Measurements from ENCODE around the gene SESN2. TPM values are rescaled to one million over a fixed set of nuclear protein-coding genes. Genes with fewer than 3 reads are reported as not detected.

Gene SESN2
- total and polyA plus RNA-seq, 4 donors, result 5.5 to 13.0 (median 10.7) TPM

- Histone ChIP-seq H3K27ac (ENCODE audit: low read depth in 1 of 2, low read length in 2 of 2) (peak overlapping the region in 1 of 2 donors; percentile 79), H3K4me1 (ENCODE audit: control insufficient read depth in 4 of 4, insufficient read depth in 4 of 4, low read length in 3 of 4) (peaks cover 3 to 27% (median 12%) of the 10 kb centered on the region in 4 donors), H3K9ac (ENCODE audit: low read depth in 1 of 2, low read length in 2 of 2) (no peak overlapping the region), H3K9me3 (ENCODE audit: control insufficient read depth in 4 of 4, low read length in 3 of 4) (no peaks in the 10 kb centered on the region), H3K36me3 (ENCODE audit: control insufficient read depth in 4 of 4, insufficient read depth in 3 of 4, low read depth in 1 of 4, low read length in 3 of 4) (no peaks in the 10 kb centered on the region), H3K27me3 (ENCODE audit: control insufficient read depth in 4 of 4, insufficient read depth in 4 of 4, low read length in 3 of 4) (no peaks in the 10 kb centered on the region), H3K4me3 (ENCODE audit: low read depth in 1 of 3, low read length in 3 of 3) (no peak overlapping the region)
- WGBS, result 75% methylated on average over 6 of the region's 6 CpGs
- no peak for DNase-seq (ENCODE audit: low spot score)
- no peak for TF ChIP-seq YY1 (IDR thresholded peaks at IDR 0.05)
- TF ChIP-seq EGR1 (IDR thresholded peaks at IDR 0.05; ENCODE audit: low read depth in 2 of 2), result no peak
- no peak for TF ChIP-seq ZBTB33 (IDR thresholded peaks at IDR 0.05)
- no peak for TF ChIP-seq GABPA (IDR thresholded peaks at IDR 0.05 in 1 of 2, conservative IDR thresholded peaks at IDR 0.05 in 1 of 2)
- no peak for TF ChIP-seq NR2F2 (IDR thresholded peaks at IDR 0.05)
- TF ChIP-seq, protein P1, sequence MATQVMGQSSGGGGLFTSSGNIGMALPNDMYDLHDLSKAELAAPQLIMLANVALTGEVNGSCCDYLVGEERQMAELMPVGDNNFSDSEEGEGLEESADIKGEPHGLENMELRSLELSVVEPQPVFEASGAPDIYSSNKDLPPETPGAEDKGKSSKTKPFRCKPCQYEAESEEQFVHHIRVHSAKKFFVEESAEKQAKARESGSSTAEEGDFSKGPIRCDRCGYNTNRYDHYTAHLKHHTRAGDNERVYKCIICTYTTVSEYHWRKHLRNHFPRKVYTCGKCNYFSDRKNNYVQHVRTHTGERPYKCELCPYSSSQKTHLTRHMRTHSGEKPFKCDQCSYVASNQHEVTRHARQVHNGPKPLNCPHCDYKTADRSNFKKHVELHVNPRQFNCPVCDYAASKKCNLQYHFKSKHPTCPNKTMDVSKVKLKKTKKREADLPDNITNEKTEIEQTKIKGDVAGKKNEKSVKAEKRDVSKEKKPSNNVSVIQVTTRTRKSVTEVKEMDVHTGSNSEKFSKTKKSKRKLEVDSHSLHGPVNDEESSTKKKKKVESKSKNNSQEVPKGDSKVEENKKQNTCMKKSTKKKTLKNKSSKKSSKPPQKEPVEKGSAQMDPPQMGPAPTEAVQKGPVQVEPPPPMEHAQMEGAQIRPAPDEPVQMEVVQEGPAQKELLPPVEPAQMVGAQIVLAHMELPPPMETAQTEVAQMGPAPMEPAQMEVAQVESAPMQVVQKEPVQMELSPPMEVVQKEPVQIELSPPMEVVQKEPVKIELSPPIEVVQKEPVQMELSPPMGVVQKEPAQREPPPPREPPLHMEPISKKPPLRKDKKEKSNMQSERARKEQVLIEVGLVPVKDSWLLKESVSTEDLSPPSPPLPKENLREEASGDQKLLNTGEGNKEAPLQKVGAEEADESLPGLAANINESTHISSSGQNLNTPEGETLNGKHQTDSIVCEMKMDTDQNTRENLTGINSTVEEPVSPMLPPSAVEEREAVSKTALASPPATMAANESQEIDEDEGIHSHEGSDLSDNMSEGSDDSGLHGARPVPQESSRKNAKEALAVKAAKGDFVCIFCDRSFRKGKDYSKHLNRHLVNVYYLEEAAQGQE (IDR thresholded peaks at IDR 0.05), result no peak
- TF ChIP-seq RXRA (IDR thresholded peaks at IDR 0.05), result no peak
- TF ChIP-seq FOXA1 (IDR thresholded peaks at IDR 0.05), result no peak
- no peak for TF ChIP-seq SP1 (IDR thresholded peaks at IDR 0.05)
- TF ChIP-seq, protein P2, sequence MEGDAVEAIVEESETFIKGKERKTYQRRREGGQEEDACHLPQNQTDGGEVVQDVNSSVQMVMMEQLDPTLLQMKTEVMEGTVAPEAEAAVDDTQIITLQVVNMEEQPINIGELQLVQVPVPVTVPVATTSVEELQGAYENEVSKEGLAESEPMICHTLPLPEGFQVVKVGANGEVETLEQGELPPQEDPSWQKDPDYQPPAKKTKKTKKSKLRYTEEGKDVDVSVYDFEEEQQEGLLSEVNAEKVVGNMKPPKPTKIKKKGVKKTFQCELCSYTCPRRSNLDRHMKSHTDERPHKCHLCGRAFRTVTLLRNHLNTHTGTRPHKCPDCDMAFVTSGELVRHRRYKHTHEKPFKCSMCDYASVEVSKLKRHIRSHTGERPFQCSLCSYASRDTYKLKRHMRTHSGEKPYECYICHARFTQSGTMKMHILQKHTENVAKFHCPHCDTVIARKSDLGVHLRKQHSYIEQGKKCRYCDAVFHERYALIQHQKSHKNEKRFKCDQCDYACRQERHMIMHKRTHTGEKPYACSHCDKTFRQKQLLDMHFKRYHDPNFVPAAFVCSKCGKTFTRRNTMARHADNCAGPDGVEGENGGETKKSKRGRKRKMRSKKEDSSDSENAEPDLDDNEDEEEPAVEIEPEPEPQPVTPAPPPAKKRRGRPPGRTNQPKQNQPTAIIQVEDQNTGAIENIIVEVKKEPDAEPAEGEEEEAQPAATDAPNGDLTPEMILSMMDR (IDR thresholded peaks at IDR 0.05; ENCODE audit: low read depth, low read length, missing input control), result no peak
- TF ChIP-seq RAD21 (IDR thresholded peaks at IDR 0.05), result no peak
Observed at GRCh38 chr1:28291711-28292110, 32.4 kb downstream of the SESN2 start.

GRCh38 chr1:28295936-28296335 lies 36.6 kb downstream of the SESN2 start:
- peaks cover 0 to 25% (median 12%) of the 10 kb centered on the region in 4 donors for H3K4me1 ChIP-seq (ENCODE audit: control insufficient read depth in 4 of 4, insufficient read depth in 4 of 4, low read length in 3 of 4)
- H3K4me3 ChIP-seq (ENCODE audit: low read depth in 1 of 3, low read length in 3 of 3), result no peak overlapping the region
- H3K9me3 ChIP-seq (ENCODE audit: control insufficient read depth in 4 of 4, low read length in 3 of 4), result no peaks in the 10 kb centered on the region
- DNase-seq (ENCODE audit: low spot score), result no peak
- WGBS, result 50% methylated on average over 2 of the region's 2 CpGs
- no peaks in the 10 kb centered on the region for H3K36me3 ChIP-seq (ENCODE audit: control insufficient read depth in 4 of 4, insufficient read depth in 3 of 4, low read depth in 1 of 4, low read length in 3 of 4)
- H3K9ac ChIP-seq (ENCODE audit: low read depth in 1 of 2, low read length in 2 of 2), result no peak overlapping the region
- no peaks in the 10 kb centered on the region for H3K27me3 ChIP-seq (ENCODE audit: control insufficient read depth in 4 of 4, insufficient read depth in 4 of 4, low read length in 3 of 4)
- no peak for TF ChIP-seq HNF4G (IDR thresholded peaks at IDR 0.05)
- no peak for TF ChIP-seq ATF3 (IDR thresholded peaks at IDR 0.05)
- TF ChIP-seq NR2F2 (IDR thresholded peaks at IDR 0.05), result no peak
- TF ChIP-seq TAF1 (conservative IDR thresholded peaks at IDR 0.05), result no peak
- TF ChIP-seq EGR1 (IDR thresholded peaks at IDR 0.05; ENCODE audit: low read depth in 2 of 2), result no peak
- TF ChIP-seq GABPA (IDR thresholded peaks at IDR 0.05 in 1 of 2, conservative IDR thresholded peaks at IDR 0.05 in 1 of 2), result no peak
- TF ChIP-seq FOXA1 (IDR thresholded peaks at IDR 0.05), result peak; percentile 12
- TF ChIP-seq JUND (IDR thresholded peaks at IDR 0.05), result no peak
- no peak for TF ChIP-seq RAD21 (IDR thresholded peaks at IDR 0.05)
- TF ChIP-seq FOXA2 (IDR thresholded peaks at IDR 0.05), result peak; percentile 27
- peak overlapping the region; percentile 74 to 75 for H3K27ac ChIP-seq (ENCODE audit: low read depth in 1 of 2, low read length in 2 of 2)

Measured in liver (tissue), 9 donors.